B cell (primary cell): ENCODE data around the gene TMEM14A. TPM values are rescaled to one million over a fixed set of nuclear protein-coding genes. Genes with fewer than 3 reads are reported as not detected.

Source experiments
- ATAC-seq: fragments of 200-7000 bp; cut with Tn5 transposase; one replicate; pipeline ENCODE4 v1.10.0; 2021; ENCODE audit warnings: low read depth, mild to moderate bottlenecking, moderate number of reproducible peaks, moderate library complexity
- CTCF ChIA-PET: fragments of 350-600 bp; sonication (Branson Sonifier 250); formaldehyde crosslinking; loops from one replicate; lab custom pipeline; 2021; ENCODE audit warnings: antibody characterized with exemption, inconsistent platforms; lab: Charles Lee
- POLR2A ChIA-PET: fragments of 350-600 bp; sonication (Branson Sonifier 250); formaldehyde crosslinking; loops from one replicate; lab custom pipeline; 2021; ENCODE audit warnings: antibody characterized with exemption; lab: Charles Lee
- DNase-seq: peaks from one replicate; pipeline ENCODE4 v3.0.0; 2013
- H2AFZ ChIP-seq: 2 replicates; pipeline ENCODE4 v1.6.1; 2012; ENCODE audit warnings: mild to moderate bottlenecking, low read depth, low read length; ENCODE audit not compliant: insufficient read depth, poor library complexity, severe bottlenecking
- H3K27ac ChIP-seq, 2 donors: 1 replicate in 1 of 2; 2 replicates in 1 of 2; pipeline ENCODE4 v1.5.1; 2012 to 2013; ENCODE audit warnings: low read length in 2 of 2, mild to moderate bottlenecking in 2 of 2, moderate library complexity in 1 of 2
- H3K27me3 ChIP-seq, 4 experiments: fragments of 200-600 bp in 1 of 4; sonication (generic) in 1 of 4; replicated peaks in 1 of 4; 1 replicate in 2 of 4; 2 replicates in 2 of 4; pipeline versions ENCODE4 v1.6.1 to v1.7.0; 2013 to 2016; ENCODE audit warnings: low read length in 3 of 4, mild to moderate bottlenecking in 2 of 4, mixed read lengths in 1 of 4, moderate library complexity in 1 of 4; ENCODE audit not compliant: insufficient read depth in 4 of 4, control insufficient read depth in 3 of 4; ENCODE audit errors: control extremely low read depth in 1 of 4
- H3K36me3 ChIP-seq, 2 experiments: replicated peaks in 1 of 2; 1 replicate in 1 of 2; 2 replicates in 1 of 2; pipeline versions ENCODE4 v1.6.1 to v1.7.1; 2013; ENCODE audit warnings: low read length in 1 of 2; ENCODE audit not compliant: insufficient read depth in 2 of 2, control insufficient read depth in 1 of 2; ENCODE audit errors: control extremely low read depth in 1 of 2, extremely low read depth in 1 of 2
- H3K4me1 ChIP-seq, 2 donors: fragments of 200-600 bp in 1 of 2; sonication (generic) in 1 of 2; 1 replicate in 1 of 2; 2 replicates in 1 of 2; pipeline versions ENCODE4 v1.5.1 to v1.6.1; 2013 to 2017; ENCODE audit warnings: low read length in 2 of 2; ENCODE audit not compliant: control insufficient read depth in 2 of 2, insufficient read depth in 2 of 2
- H3K4me2 ChIP-seq: replicated peaks from 2 replicates; pipeline ENCODE3; 2012; ENCODE audit warnings: mild to moderate bottlenecking, low read depth, low read length; ENCODE audit not compliant: poor library complexity, severe bottlenecking
- H3K4me3 ChIP-seq, 5 experiments: fragments of 200-600 bp in 1 of 5; sonication (generic) in 1 of 5; 1 replicate in 3 of 5; 2 replicates in 2 of 5; pipeline versions ENCODE4 v1.5.1 to v1.7.0; 2011 to 2016; ENCODE audit warnings: low read length in 4 of 5, mild to moderate bottlenecking in 4 of 5, low read depth in 2 of 5, control low read depth in 1 of 5, moderate library complexity in 1 of 5; ENCODE audit not compliant: insufficient read depth in 1 of 5; ENCODE audit errors: control extremely low read depth in 1 of 5, extremely low read depth in 1 of 5
- H3K79me2 ChIP-seq: fragments of 200-600 bp; sonication (generic); one replicate; pipeline ENCODE4 v1.6.0; 2016; ENCODE audit warnings: low read length; ENCODE audit not compliant: control insufficient read depth, insufficient read depth
- H3K9ac ChIP-seq: fragments of 200-600 bp; sonication (generic); 2 replicates; pipeline ENCODE4 v1.6.1; 2017; ENCODE audit warnings: mild to moderate bottlenecking, low read length, moderate library complexity
- H3K9me3 ChIP-seq, 3 donors: one replicate each; pipeline versions ENCODE4 v1.6.1 to v1.7.1; 2013; ENCODE audit warnings: low read length in 2 of 3; ENCODE audit not compliant: control insufficient read depth in 2 of 3, insufficient read depth in 1 of 3; ENCODE audit errors: control extremely low read depth in 1 of 3
- H4K20me1 ChIP-seq: 2 replicates; pipeline ENCODE4 v1.6.0; 2012; ENCODE audit warnings: mild to moderate bottlenecking, low read length; ENCODE audit not compliant: insufficient read depth, control insufficient read depth, poor library complexity, severe bottlenecking
- H3K27ac Mint-ChIP-seq: one replicate; pipeline ENCODE4 v1.8.0; 2021; ENCODE audit warnings: mixed read lengths
- H3K27me3 Mint-ChIP-seq: one replicate; pipeline ENCODE4 v1.8.0; 2021; ENCODE audit warnings: mixed read lengths
- H3K4me1 Mint-ChIP-seq: one replicate; pipeline ENCODE4 v1.8.0; 2021; ENCODE audit warnings: mixed read lengths
- H3K4me3 Mint-ChIP-seq: one replicate; pipeline ENCODE4 v1.8.0; 2021; ENCODE audit warnings: mixed read lengths
- H3K9me3 Mint-ChIP-seq: one replicate; pipeline ENCODE4 v1.8.0; 2022; ENCODE audit warnings: mixed read lengths; ENCODE audit not compliant: insufficient read depth
- CTCF ChIP-seq: fragments of 200-600 bp; IDR thresholded peaks from one replicate; pipeline ENCODE4 v1.8.0; 2022; ENCODE audit warnings: antibody characterized with exemption, mild to moderate bottlenecking
- EZH2 ChIP-seq: IDR thresholded peaks from 2 replicates; pipeline ENCODE4 v1.6.1; 2012; ENCODE audit warnings: borderline replicate concordance, low read depth, mild to moderate bottlenecking, moderate library complexity, low read length; ENCODE audit not compliant: insufficient read depth, poor library complexity, severe bottlenecking
- WGBS: methylation state at CpG from one replicate; pipeline ENCODE4 v1.1.5; 2013; ENCODE audit warnings: missing lambda C conversion rate; ENCODE audit not compliant: insufficient coverage; 5-methylcytosine and 5-hydroxymethylcytosine counted together
- intact Hi-C: fragments of 100-400 bp; cut with micrococcal nuclease; formaldehyde crosslinking; loops from one replicate; pipeline ENCODE4 v1.10.0; 2022
- polyA plus RNA-seq: library from polyadenylated mRNA; depleted of rRNA; stranded (reverse); fragments of >200 nt; gene quantifications from 2 replicates; pipeline ENCODE4 v1.2.3, GENCODE V29; 2012
- total RNA-seq, 2 donors: library from RNA; stranded (reverse); fragments of 120-200 nt in 1 of 2; gene quantifications; 1 replicate in 1 of 2; 2 replicates in 1 of 2; pipeline versions ENCODE4 v1.2.3 to v1.2.4, GENCODE V29; 2013 to 2022

Gene TMEM14A
- total and polyA plus RNA-seq, 2 donors (not counting 1 experiment from before 2014, with no cell fraction given): 5.2 to 9.5 TPM

GRCh38 chr6:52696418-52696817 is 25.5 kb downstream of the TMEM14A start:
- H3K27me3 ChIP-seq: no peaks in the 10 kb centered on the region
- intact Hi-C loops: no loop called here
- Mint-ChIP-seq H3K27me3 (peaks cover 21% of the 10 kb centered on the region), H3K4me3 (no peak overlapping the region), H3K4me1 (no peaks in the 10 kb centered on the region), H3K9me3 (no peaks in the 10 kb centered on the region), H3K27ac (no peak overlapping the region)
- TF ChIP-seq CTCF: no peak
- no peak for TF ChIP-seq EZH2
- ATAC-seq (no peak), DNase-seq (no peak)
- H3K9ac ChIP-seq: no peak overlapping the region
- no CpG with 5 or more reads among the region's 4 CpGs for WGBS
- H3K27ac ChIP-seq: no peak overlapping the region
- no peak overlapping the region for H2AFZ ChIP-seq
- H3K9me3 ChIP-seq: no peaks in the 10 kb centered on the region
- CTCF ChIA-PET: no interaction called here
- H3K79me2 ChIP-seq: no peaks in the 10 kb centered on the region
- H3K4me3 ChIP-seq: no peak overlapping the region
- H4K20me1 ChIP-seq: no peaks in the 10 kb centered on the region
- no peak overlapping the region for H3K4me2 ChIP-seq
- no peaks in the 10 kb centered on the region for H3K36me3 ChIP-seq
- POLR2A ChIA-PET: no interaction called here
- no peaks in the 10 kb centered on the region for H3K4me1 ChIP-seq

- POLR2A ChIA-PET: no interaction called here
- Histone ChIP-seq H3K4me3 (no peak overlapping the region), H3K4me1 (no peaks in the 10 kb centered on the region), H2AFZ (no peak overlapping the region), H3K4me2 (no peak overlapping the region), H3K27ac (no peak overlapping the region), H3K79me2 (no peaks in the 10 kb centered on the region), H3K9ac (no peak overlapping the region), H3K27me3 (no peaks in the 10 kb centered on the region), H3K9me3 (no peaks in the 10 kb centered on the region), H3K36me3 (no peaks in the 10 kb centered on the region), H4K20me1 (no peaks in the 10 kb centered on the region)
- Mint-ChIP-seq H3K9me3 (no peaks in the 10 kb centered on the region), H3K27me3 (peaks cover 21% of the 10 kb centered on the region), H3K27ac (no peak overlapping the region), H3K4me1 (no peaks in the 10 kb centered on the region), H3K4me3 (no peak overlapping the region)
- intact Hi-C loops: no loop called here
- no peak for DNase-seq
- no peak for TF ChIP-seq EZH2
- TF ChIP-seq CTCF: no peak
- CTCF ChIA-PET: no interaction called here
- ATAC-seq: no peak
- WGBS: no CpG with 5 or more reads among the region's 2 CpGs
Measured at GRCh38 chr6:52697903-52698302, 27.0 kb downstream of the TMEM14A start.
